Mesodermal cell (in vitro differentiated cells): ENCODE measurements around the gene TANGO6.

Experiments used
- H3K27ac ChIP-seq: 2 replicates; pipeline ENCODE4 v1.7.0; 2013; ENCODE audit warnings: mild to moderate bottlenecking, low read depth, low read length, moderate library complexity; ENCODE audit not compliant: severe bottlenecking
- H3K36me3 ChIP-seq: 2 replicates; pipeline ENCODE4 v1.7.1; 2013; ENCODE audit warnings: mild to moderate bottlenecking, low read length, moderate library complexity; ENCODE audit not compliant: control insufficient read depth, insufficient read depth
- H3K4me1 ChIP-seq: one replicate; pipeline ENCODE4 v1.7.1; 2013; ENCODE audit warnings: mild to moderate bottlenecking, low read length; ENCODE audit not compliant: insufficient read depth, control insufficient read depth, poor library complexity, severe bottlenecking
- H3K4me3 ChIP-seq: 2 replicates; pipeline ENCODE4 v1.7.0; 2013; ENCODE audit warnings: low read length, control low read depth, mild to moderate bottlenecking; ENCODE audit not compliant: insufficient read depth, poor library complexity, severe bottlenecking; ENCODE audit errors: extremely low read depth
- H3K9me3 ChIP-seq: 2 replicates; pipeline ENCODE4 v1.7.1; 2013; ENCODE audit warnings: mild to moderate bottlenecking, low read length, moderate library complexity; ENCODE audit not compliant: control insufficient read depth
- WGBS, 2 experiments: methylation state at CpG; one replicate each; pipeline ENCODE4 v1.1.5; 2013; ENCODE audit warnings: missing lambda C conversion rate in 2 of 2; ENCODE audit not compliant: insufficient coverage in 2 of 2; 5-methylcytosine and 5-hydroxymethylcytosine counted together

Gene TANGO6

DNA sequence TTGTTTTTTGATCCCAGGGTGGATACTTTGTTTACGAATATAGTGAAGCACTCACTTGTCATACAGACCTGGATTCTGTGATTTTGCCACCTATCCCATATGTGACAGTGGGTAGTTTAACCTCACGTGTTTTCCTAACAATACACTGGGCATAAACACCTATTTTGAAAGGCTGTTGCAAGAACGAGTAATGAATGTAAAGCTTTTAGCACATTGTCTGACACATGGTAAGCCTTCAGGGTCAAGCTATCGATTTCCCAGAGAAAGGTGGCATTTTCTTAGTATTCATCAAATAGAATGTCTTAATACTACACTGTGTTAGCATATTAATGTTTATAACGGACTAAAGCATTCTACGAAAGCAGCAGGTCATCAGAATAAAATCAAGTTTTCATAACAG lies 287.1 kb downstream of the TANGO6 start:
- Histone ChIP-seq H3K4me1 (peaks cover 15% of the 10 kb centered on the region), H3K4me3 (peak overlapping the region; percentile 83), H3K36me3 (peaks cover 52% of the 10 kb centered on the region), H3K9me3 (no peaks in the 10 kb centered on the region), H3K27ac (no peak overlapping the region)
- WGBS, 2 experiments: 86 to 100% methylated on average over 1 to 4 of the region's 6 CpGs

DNA sequence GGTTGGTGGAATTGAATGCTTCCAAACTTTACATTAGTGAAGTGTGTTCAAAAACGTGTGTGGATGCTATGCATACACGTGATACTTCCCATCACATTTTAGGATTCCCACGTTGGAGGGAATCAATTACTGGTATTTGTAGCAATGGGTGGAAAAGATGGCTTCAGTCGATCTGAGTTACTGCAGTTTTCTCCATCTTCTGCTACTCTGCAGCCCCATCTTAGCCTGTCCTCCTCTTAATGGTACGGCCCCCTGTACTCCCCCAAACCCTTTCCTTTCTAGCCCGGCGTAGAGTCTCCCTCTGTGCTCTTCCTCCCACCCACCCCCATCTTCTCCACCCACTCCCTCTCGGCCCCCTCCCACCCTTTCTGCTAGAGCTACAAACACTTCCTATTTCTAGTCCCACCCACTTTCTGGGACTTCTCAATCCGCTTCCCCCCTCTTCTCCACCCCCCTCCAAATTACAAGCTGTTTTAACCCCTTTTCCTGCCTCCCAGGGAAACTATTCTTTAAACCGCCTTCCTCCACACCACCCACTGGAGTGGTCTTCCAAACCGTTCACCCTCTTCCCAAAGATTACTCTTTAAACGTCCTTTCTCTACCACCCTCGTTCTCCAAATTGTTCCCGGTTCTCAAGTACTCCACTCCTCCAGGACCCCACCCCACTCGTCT lies 288.0 kb downstream of the TANGO6 start:
- H3K27ac ChIP-seq: peak overlapping the region; percentile 88
- WGBS, 2 experiments: 0% methylated on average over 7 to 11 of the region's 15 CpGs

GRCh38 chr16:69131839-69132423 lies 288.6 kb downstream of the TANGO6 start:
- Histone ChIP-seq H3K4me3 (peak overlapping the region; percentile 83), H3K36me3 (peaks cover 57% of the 10 kb centered on the region), H3K4me1 (peaks cover 15% of the 10 kb centered on the region), H3K9me3 (no peaks in the 10 kb centered on the region), H3K27ac (peak overlapping the region; percentile 88)
- 0% methylated on average over 12 to 17 of the region's 53 CpGs for WGBS, 2 experiments

More for the DNA sequence above, 288.0 kb downstream of the TANGO6 start:
- peaks cover 57% of the 10 kb centered on the region for H3K36me3 ChIP-seq
- H3K4me1 ChIP-seq: peaks cover 15% of the 10 kb centered on the region
- no peaks in the 10 kb centered on the region for H3K9me3 ChIP-seq
- peak overlapping the region; percentile 83 for H3K4me3 ChIP-seq

- 0 to 2% methylated on average over 43 to 58 of the region's 78 CpGs for WGBS, 2 experiments
- peak within 1 kb of the TSS; percentile 83 for H3K4me3 ChIP-seq
- H3K9me3 ChIP-seq: no peaks in the 10 kb centered on the region
- peak within 1 kb of the TSS; percentile 88 for H3K27ac ChIP-seq
- H3K36me3 ChIP-seq: peaks cover 60% of the 10 kb centered on the region
- peaks cover 15% of the 10 kb centered on the region for H3K4me1 ChIP-seq
Observed at GRCh38 chr16:69132424-69133252, 289.3 kb downstream of the TANGO6 start, which contains the start of the genes CHTF8 and UTP4. CHTF8 (minus strand) TSS chr16:69132588; CDS start chr16:69121458, 11,130 bp downstream. UTP4 (plus strand) TSS chr16:69132649; CDS start chr16:69133460, 811 bp downstream.

DNA sequence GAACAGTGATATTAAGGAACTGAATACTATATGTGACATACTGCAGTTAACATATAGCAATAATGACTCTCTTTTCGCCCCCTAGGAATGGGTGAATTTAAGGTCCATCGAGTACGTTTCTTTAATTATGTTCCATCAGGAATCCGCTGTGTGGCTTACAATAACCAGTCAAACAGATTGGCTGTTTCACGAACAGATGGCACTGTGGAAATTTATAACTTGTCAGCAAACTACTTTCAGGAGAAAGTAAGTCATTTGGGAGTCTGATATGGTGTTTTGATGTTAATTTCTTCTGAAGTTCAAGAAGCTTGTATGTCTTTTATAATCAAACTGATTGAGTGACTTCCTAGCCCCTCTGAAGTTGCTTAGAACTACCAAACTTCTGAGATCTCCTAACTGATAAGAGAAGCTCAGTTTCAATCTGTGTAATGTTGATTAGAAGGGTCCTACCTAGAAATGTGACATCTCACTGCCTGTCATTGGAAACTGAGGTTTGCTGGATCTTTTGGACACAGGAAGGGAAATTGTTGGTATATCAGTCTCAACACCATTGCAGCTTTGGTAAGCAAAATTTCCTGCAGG lies 290.1 kb downstream of the TANGO6 start:
- H3K9me3 ChIP-seq: no peaks in the 10 kb centered on the region

More for the DNA sequence above, 290.1 kb downstream of the TANGO6 start:
- Histone ChIP-seq H3K4me3 (peak overlapping the region; percentile 83), H3K4me1 (peaks cover 15% of the 10 kb centered on the region), H3K27ac (no peak overlapping the region), H3K36me3 (peaks cover 62% of the 10 kb centered on the region)
- 60 to 65% methylated on average over 4 to 5 of the region's 5 CpGs for WGBS, 2 experiments
